ENCODE data around the gene PRSS27.

GRCh38 chr16:2706611-2707311, 13.3 kb downstream of the PRSS27 start:
- no peak for TF ChIP-seq POLR2A (IDR thresholded peaks at IDR 0.05)
- TF ChIP-seq CTCF (IDR thresholded peaks at IDR 0.05) = no peak
